Pancreas (tissue), 10 donors: ENCODE results near the gene MPRIP. TPM values are rescaled to one million over a fixed set of nuclear protein-coding genes. Genes with fewer than 3 reads are reported as not detected.
"Not testable (repeated sequence)": the region's sequence is repeated elsewhere in the genome, so short reads cannot be mapped to it uniquely, and the experiment has no call there.

Experiments used
- ATAC-seq, 4 donors: fragments of 200-7000 bp; cut with Tn5 transposase; one replicate each; pipeline versions ENCODE4 v1.8.0 to v1.9.1; 2020; ENCODE audit warnings: mild to moderate bottlenecking in 4 of 4, moderate library complexity in 4 of 4
- DNase-seq, 6 donors: peaks; one replicate each; pipeline ENCODE4 v3.0.0-alpha.2; 2020
- FAIRE-seq: peaks from 2 replicates; lab custom pipeline; 2012; peaks lifted over from hg19 to GRCh38; lab: Jason Lieb, UNC
- H3K27ac ChIP-seq, 4 donors: fragments of 200-600 bp; sonication (generic); 1 replicate in 3 of 4; 2 replicates in 1 of 4; pipeline versions ENCODE4 v1.5.0 to v1.8.0; 2020
- H3K27me3 ChIP-seq, 4 donors: fragments of 200-600 bp; one replicate each; pipeline ENCODE4 v1.8.0; 2021
- H3K36me3 ChIP-seq, 3 donors: fragments of 200-600 bp; sonication (generic) in 1 of 3; one replicate each; pipeline versions ENCODE4 v1.5.0 to v1.8.0; 2020 to 2021
- H3K4me1 ChIP-seq, 3 donors: fragments of 200-600 bp; one replicate each; pipeline ENCODE4 v1.8.0; 2021
- H3K4me3 ChIP-seq, 4 donors: fragments of 200-600 bp; sonication (generic) in 2 of 4; one replicate each; pipeline versions ENCODE4 v1.5.0 to v1.8.0; 2020 to 2021
- H3K9me3 ChIP-seq, 4 donors: fragments of 200-600 bp; one replicate each; pipeline ENCODE4 v1.8.0; 2021
- WGBS, 2 donors: extraction: QIAGEN DNeasy Blood & Tissue Kit; methylation state at CpG; one replicate each; pipeline ENCODE4 v1.1.7; 2013; 5-methylcytosine and 5-hydroxymethylcytosine counted together
- intact Hi-C, 3 donors: fragments of 100-400 bp; cut with DNase I; formaldehyde crosslinking; loops; one replicate each; pipeline versions ENCODE4 v1.11.1 to v1.14.2; 2022
- polyA plus RNA-seq, 2 donors: library from polyadenylated mRNA; stranded (reverse); fragments of 200-250 nt; gene quantifications; one replicate each; pipeline ENCODE4 v1.2.3, GENCODE V29; 2013
- total RNA-seq, 6 donors: library from RNA; stranded (reverse); fragmentation: NEBNext Ultra II Directional in 4 of 6; extraction: Animal tissue kit (Norgen Biotek cat#: 25700) in 4 of 6; gene quantifications; one replicate each; pipeline versions ENCODE4 v1.2.1 to v1.2.4, GENCODE V29; 2021 to 2023
- TF ChIP-seq, protein P1 (sequence below), 4 donors: fragments of 200-600 bp; sonication (generic) in 3 of 4; IDR thresholded peaks; one replicate each; pipeline versions ENCODE4 v1.5.0 to v1.8.0; 2021; ENCODE audit warnings: antibody characterized with exemption in 4 of 4
- donor health status: healthy with polysubstance abuse.
- donor health status: DM: no; HTN: no; CAD: no; lungs with moderate emphysema.
- donor health status: DM: no; HTN: no; CAD: no.
- donor health status: control.
- donor health status: control.
- donor health status: Bipolar disorder and iron deficiency.
- donor health status: DM: yes; HTN: yes; CAD: no.
- donor health status: DM: no; HTN: no; CAD: no.
- donor health status: DM: no; HTN: no; CAD: no.
- donor health status: DM: yes; HTN: yes; CAD: no.

MPRIP gene
- total and polyA plus RNA-seq, 8 donors, result 91.8 to 242 (median 107) TPM

DNA sequence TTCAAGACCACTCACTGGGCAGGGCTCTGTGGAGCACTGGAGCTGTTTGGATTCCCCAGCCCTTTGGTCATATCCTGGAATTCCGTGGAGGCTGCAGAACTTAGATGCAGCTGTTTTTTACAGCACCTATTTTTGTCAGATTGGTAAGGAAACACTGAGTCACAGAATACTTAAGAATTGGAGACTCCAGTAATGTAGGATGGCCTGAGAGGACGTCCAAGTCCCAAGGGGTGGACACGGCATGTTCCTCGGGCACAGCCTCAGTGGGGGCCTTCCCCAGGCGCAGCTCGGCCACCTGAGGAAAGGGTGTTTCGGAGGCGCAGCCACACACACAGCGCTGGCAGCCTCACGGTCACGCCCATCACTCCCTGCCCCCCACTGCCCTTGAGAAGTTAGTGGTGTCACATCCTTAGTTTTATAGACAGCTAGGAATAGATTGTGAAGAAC, 149.1 kb downstream of the MPRIP start:
- H3K27me3 ChIP-seq, result no peaks in the 10 kb centered on the region
- no peak overlapping the region for H3K27ac ChIP-seq
- WGBS, 2 donors, result 80 to 82% methylated on average over 11 of the region's 11 CpGs
- DNase-seq (no peak), ATAC-seq (peak in 2 of 4 donors; percentile 11 to 40), FAIRE-seq (no peak)
- no peaks in the 10 kb centered on the region for H3K9me3 ChIP-seq
- H3K36me3 ChIP-seq, result no peaks in the 10 kb centered on the region
- peaks cover 0 to under 1% (median 0%) of the 10 kb centered on the region in 3 donors for H3K4me1 ChIP-seq
- no peak overlapping the region for H3K4me3 ChIP-seq
- intact Hi-C loops, result no loop called here
- TF ChIP-seq, protein P1, sequence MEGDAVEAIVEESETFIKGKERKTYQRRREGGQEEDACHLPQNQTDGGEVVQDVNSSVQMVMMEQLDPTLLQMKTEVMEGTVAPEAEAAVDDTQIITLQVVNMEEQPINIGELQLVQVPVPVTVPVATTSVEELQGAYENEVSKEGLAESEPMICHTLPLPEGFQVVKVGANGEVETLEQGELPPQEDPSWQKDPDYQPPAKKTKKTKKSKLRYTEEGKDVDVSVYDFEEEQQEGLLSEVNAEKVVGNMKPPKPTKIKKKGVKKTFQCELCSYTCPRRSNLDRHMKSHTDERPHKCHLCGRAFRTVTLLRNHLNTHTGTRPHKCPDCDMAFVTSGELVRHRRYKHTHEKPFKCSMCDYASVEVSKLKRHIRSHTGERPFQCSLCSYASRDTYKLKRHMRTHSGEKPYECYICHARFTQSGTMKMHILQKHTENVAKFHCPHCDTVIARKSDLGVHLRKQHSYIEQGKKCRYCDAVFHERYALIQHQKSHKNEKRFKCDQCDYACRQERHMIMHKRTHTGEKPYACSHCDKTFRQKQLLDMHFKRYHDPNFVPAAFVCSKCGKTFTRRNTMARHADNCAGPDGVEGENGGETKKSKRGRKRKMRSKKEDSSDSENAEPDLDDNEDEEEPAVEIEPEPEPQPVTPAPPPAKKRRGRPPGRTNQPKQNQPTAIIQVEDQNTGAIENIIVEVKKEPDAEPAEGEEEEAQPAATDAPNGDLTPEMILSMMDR (IDR thresholded peaks at IDR 0.05), result no peak

DNA sequence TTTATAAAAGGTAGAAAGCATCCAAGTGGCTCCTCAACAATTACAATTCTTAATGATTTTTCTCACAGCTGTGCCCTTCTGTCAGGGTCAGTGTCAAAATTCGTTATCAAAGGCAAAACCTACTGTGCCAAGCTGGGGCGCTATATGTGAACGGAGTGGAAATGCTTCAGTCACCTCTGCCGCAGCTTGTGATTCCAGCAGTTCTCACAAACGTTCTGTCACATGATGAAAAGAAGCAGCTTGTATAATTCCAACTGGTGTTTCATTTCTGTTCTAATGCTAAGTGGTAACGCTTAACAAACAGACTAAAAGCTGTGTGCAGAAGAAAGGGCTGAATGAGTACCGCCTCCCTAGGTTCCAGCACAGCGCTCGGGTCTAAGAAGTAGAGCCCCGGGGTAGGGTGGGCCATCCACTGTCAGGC, 149.7 kb downstream of the MPRIP start:
- 57 to 67% methylated on average over 10 of the region's 10 CpGs for WGBS, 2 donors
- intact Hi-C loops, result no loop called here

DNA sequence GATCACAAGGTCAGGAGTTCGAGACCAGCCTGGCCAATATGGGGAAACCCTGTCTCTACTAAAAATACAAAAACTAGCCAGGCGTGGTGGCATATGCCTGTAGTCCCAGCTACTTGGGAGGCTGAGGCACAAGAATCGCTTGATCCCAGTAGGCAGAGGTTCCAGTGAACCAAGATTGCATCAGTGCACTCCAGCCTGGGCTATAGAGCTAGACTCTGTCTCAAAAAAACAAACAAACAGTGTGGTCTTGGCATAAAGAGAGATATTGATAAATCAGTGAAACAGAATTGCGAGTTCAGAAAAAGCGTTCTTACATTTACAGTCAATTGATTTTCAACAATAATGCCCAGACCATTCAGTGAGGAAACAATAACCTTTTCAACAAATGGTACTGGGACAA, 153.2 kb downstream of the MPRIP start:
- WGBS, 2 donors, result 86 to 91% methylated on average over 5 of the region's 5 CpGs
- ATAC-seq, FAIRE-seq: not testable (repeated sequence)

More for the DNA sequence above, 149.7 kb downstream of the MPRIP start:
- Histone ChIP-seq H3K27ac (no peak overlapping the region), H3K36me3 (no peaks in the 10 kb centered on the region), H3K27me3 (no peaks in the 10 kb centered on the region), H3K4me3 (no peak overlapping the region), H3K4me1 (no peaks in the 10 kb centered on the region), H3K9me3 (no peaks in the 10 kb centered on the region)
- DNase-seq, result no peak
- TF ChIP-seq, protein P1 (IDR thresholded peaks at IDR 0.05), result no peak
- ATAC-seq, result peak in 3 of 4 donors; percentile 12 to 20 (median 13)
- no peak for FAIRE-seq

DNA sequence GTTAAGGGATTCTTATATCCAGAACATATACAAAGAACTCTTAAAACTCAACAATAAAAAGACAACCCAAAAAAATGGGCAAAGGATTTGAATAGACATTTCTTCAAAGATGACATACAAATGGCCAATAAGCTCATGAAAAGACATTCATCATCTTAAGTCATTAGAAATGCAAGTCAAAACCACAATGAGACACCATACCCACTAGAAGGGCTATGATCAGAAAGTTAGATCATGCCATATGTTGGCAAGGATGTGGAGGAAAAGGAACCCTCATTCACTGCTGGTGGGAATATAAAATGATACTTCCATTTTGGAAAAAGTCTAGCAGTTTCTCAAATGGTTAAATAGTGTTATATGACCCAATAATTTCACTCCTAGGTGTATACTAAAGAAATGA, 154.5 kb downstream of the MPRIP start:
- intact Hi-C loops, result no loop called here
- no peaks in the 10 kb centered on the region for H3K9me3 ChIP-seq
- H3K4me1 ChIP-seq, result no peaks in the 10 kb centered on the region
- no peak overlapping the region for H3K27ac ChIP-seq
- H3K36me3 ChIP-seq, result no peaks in the 10 kb centered on the region
- TF ChIP-seq, protein P1 (IDR thresholded peaks at IDR 0.05), result no peak
- ATAC-seq (no peak), DNase-seq (no peak), FAIRE-seq (no peak)
- H3K4me3 ChIP-seq, result no peak overlapping the region
- no peaks in the 10 kb centered on the region for H3K27me3 ChIP-seq

More for the DNA sequence above, 153.2 kb downstream of the MPRIP start:
- H3K27ac ChIP-seq, DNase-seq, H3K4me1 ChIP-seq, H3K36me3 ChIP-seq, H3K4me3 ChIP-seq, H3K9me3 ChIP-seq, intact Hi-C loops, H3K27me3 ChIP-seq: not testable (repeated sequence)

DNA sequence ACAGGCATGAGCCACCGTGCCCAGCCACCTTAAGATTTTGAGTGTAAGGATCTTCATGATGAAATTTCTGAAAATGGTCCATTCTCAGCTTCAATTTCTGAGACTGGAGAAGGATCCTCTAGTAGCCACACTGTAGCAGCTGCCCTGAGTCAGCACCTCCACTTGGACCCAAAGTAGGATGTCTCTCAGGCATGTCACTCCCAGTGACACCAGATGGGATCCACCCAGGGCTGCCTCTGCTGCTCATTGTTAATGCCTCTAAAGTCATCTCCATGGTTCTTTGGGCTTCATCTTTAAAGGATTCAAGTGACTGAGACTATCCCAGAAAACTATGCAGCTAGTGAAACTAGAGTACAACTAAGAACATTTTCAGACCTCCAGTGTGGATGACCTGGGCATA, 156.0 kb downstream of the MPRIP start:
- no peak overlapping the region for H3K27ac ChIP-seq
- FAIRE-seq (no peak), ATAC-seq (no peak), DNase-seq (no peak)
- H3K36me3 ChIP-seq, result no peaks in the 10 kb centered on the region
- no peaks in the 10 kb centered on the region for H3K27me3 ChIP-seq
- intact Hi-C loops, result no loop called here
- no peak overlapping the region for H3K4me3 ChIP-seq
- no peaks in the 10 kb centered on the region for H3K4me1 ChIP-seq
- WGBS, 2 donors, result 93 to 100% methylated on average over 1 of the region's 1 CpG
- no peaks in the 10 kb centered on the region for H3K9me3 ChIP-seq
- TF ChIP-seq, protein P1 (IDR thresholded peaks at IDR 0.05), result no peak
